Measurements from ENCODE around the gene SLC24A4.

DNA sequence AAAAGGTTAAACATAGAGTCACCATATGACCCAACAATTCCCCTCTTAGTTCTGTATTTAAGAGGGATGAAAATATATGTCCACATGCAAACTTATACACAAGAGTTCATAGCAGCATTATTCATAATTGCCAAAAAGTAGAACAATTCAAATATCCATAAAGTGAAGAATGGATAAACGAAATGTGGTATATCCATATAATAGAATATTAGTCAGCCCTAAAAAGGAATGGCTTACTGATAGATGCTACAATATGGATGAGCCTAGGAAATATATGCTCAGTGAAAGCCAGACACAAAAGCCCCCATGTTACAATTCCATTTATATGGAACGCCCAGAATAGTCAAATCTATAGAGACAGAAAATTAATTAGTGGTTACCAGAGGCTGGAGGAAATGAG lies 146.6 kb downstream of the SLC24A4 start:
- TF ChIP-seq, protein P1, sequence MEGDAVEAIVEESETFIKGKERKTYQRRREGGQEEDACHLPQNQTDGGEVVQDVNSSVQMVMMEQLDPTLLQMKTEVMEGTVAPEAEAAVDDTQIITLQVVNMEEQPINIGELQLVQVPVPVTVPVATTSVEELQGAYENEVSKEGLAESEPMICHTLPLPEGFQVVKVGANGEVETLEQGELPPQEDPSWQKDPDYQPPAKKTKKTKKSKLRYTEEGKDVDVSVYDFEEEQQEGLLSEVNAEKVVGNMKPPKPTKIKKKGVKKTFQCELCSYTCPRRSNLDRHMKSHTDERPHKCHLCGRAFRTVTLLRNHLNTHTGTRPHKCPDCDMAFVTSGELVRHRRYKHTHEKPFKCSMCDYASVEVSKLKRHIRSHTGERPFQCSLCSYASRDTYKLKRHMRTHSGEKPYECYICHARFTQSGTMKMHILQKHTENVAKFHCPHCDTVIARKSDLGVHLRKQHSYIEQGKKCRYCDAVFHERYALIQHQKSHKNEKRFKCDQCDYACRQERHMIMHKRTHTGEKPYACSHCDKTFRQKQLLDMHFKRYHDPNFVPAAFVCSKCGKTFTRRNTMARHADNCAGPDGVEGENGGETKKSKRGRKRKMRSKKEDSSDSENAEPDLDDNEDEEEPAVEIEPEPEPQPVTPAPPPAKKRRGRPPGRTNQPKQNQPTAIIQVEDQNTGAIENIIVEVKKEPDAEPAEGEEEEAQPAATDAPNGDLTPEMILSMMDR (conservative IDR thresholded peaks at IDR 0.05; ENCODE audit: low read depth, low read length): no peak
- no peak for TF ChIP-seq EZH2 (IDR thresholded peaks at IDR 0.05; ENCODE audit: low read length, unreplicated experiment)
